ENCODE results near the gene PC. TPM values are rescaled to one million over a fixed set of nuclear protein-coding genes. Genes with fewer than 3 reads are reported as not detected.
A peak's percentile ranks its signal among the peaks of the same experiment; 100 is the strongest.

Gene PC
- total RNA-seq, 1 experiment from 2014 or later: 24.5 TPM

DNA sequence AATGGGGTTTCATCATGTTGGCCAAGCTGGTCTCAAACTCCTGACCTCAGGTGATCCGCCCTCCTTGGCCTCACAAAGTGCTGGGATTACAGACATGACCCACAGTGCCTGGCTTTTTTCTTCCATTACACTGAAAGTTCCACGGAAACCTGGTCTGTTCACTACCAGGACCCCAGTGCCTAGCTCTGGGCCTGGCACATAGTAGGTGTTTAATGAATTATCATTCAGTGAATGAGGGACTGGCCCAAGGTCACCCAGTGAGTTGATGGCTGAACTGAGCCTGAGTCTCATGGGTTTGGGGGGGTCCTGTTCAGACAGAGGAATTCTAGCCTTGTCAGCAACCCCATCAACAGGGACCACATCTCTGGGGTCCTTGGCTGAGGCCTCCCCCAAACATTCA is 20.0 kb upstream of the PC start:
- ChIA-PET CTCF (no interaction called here), POLR2A (ENCODE audit: unreplicated experiment) (no interaction called here)
- Histone ChIP-seq H3K9ac (ENCODE audit: low read length) (no peak overlapping the region), H2AFZ (ENCODE audit: low read length) (no peak overlapping the region), H3K4me3 (ENCODE audit: low read length) (no peak overlapping the region), H3K9me2 (replicated peaks; ENCODE audit: low read length) (no peaks in the 10 kb centered on the region), H3K36me3 (ENCODE audit: low read depth, low read length) (no peaks in the 10 kb centered on the region), H3F3A (ENCODE audit: low read length, unreplicated experiment) (no peaks in the 10 kb centered on the region), H3K27me3 (ENCODE audit: low read length) (no peaks in the 10 kb centered on the region), H4K20me1 (ENCODE audit: low read length) (no peaks in the 10 kb centered on the region), H3K27ac (ENCODE audit: low read length) (no peak overlapping the region), H3K9me3 (ENCODE audit: low read length) (no peaks in the 10 kb centered on the region; the same call in 1 of the 2 replicates), H3K4me2 (ENCODE audit: low read length) (no peak overlapping the region), H3K4me1 (ENCODE audit: insufficient read depth, low read length) (peaks cover 17% of the 10 kb centered on the region), H3K79me2 (ENCODE audit: low read length) (no peaks in the 10 kb centered on the region)
- no peak for DNase-seq
- TF ChIP-seq EZH2 (IDR thresholded peaks at IDR 0.05; ENCODE audit: low read length, unreplicated experiment): no peak
- no peak for TF ChIP-seq EZH2phosphoT487 (IDR thresholded peaks at IDR 0.05; ENCODE audit: borderline replicate concordance, low read length)
- intact Hi-C loops (cut with micrococcal nuclease): no loop called here
- ATAC-seq: no peak
- BruUV-seq (replicated peaks): no TSS peak

- H2AFZ ChIP-seq (ENCODE audit: low read length): no peak overlapping the region
- no peaks in the 10 kb centered on the region for H3K79me2 ChIP-seq (ENCODE audit: low read length)
- no peak overlapping the region for H3K4me2 ChIP-seq (ENCODE audit: low read length)
- H3K27ac ChIP-seq (ENCODE audit: low read length): no peak overlapping the region
- ATAC-seq (no peak), DNase-seq (no peak)
- H3K4me1 ChIP-seq (ENCODE audit: insufficient read depth, low read length): peaks cover 14% of the 10 kb centered on the region
- no peaks in the 10 kb centered on the region for H3K9me2 ChIP-seq (replicated peaks; ENCODE audit: low read length)
- no peaks in the 10 kb centered on the region for H3K36me3 ChIP-seq (ENCODE audit: low read depth, low read length)
- TF ChIP-seq EZH2phosphoT487 (IDR thresholded peaks at IDR 0.05; ENCODE audit: borderline replicate concordance, low read length) (no peak), EZH2 (IDR thresholded peaks at IDR 0.05; ENCODE audit: low read length, unreplicated experiment) (no peak), CTCF (conservative IDR thresholded peaks at IDR 0.05; ENCODE audit: low read depth, low read length) (no peak)
- intact Hi-C loops (cut with micrococcal nuclease): no loop called here
- H3F3A ChIP-seq (ENCODE audit: low read length, unreplicated experiment): no peaks in the 10 kb centered on the region
- H3K9me3 ChIP-seq (ENCODE audit: low read length): no peaks in the 10 kb centered on the region; the same call in 1 of the 2 replicates
- no peak overlapping the region for H3K4me3 ChIP-seq (ENCODE audit: low read length)
- no peaks in the 10 kb centered on the region for H4K20me1 ChIP-seq (ENCODE audit: low read length)
- CTCF ChIA-PET: no interaction called here
- no peaks in the 10 kb centered on the region for H3K27me3 ChIP-seq (ENCODE audit: low read length)
- H3K9ac ChIP-seq (ENCODE audit: low read length): no peak overlapping the region
- no TSS peak for BruUV-seq (replicated peaks)
- POLR2A ChIA-PET (ENCODE audit: unreplicated experiment): no interaction called here
Measured at GRCh38 chr11:66976925-66977324, 18.7 kb upstream of the PC start.

- Histone ChIP-seq H4K20me1 (ENCODE audit: low read length) (no peaks in the 10 kb centered on the region), H3F3A (ENCODE audit: low read length, unreplicated experiment) (no peaks in the 10 kb centered on the region), H3K36me3 (ENCODE audit: low read depth, low read length) (no peaks in the 10 kb centered on the region), H3K9me3 (ENCODE audit: low read length) (no peaks in the 10 kb centered on the region; the same call in 1 of the 2 replicates), H3K27ac (ENCODE audit: low read length) (no peak overlapping the region), H3K79me2 (ENCODE audit: low read length) (no peaks in the 10 kb centered on the region), H2AFZ (ENCODE audit: low read length) (no peak overlapping the region), H3K9ac (ENCODE audit: low read length) (no peak overlapping the region), H3K9me2 (replicated peaks; ENCODE audit: low read length) (no peaks in the 10 kb centered on the region), H3K4me3 (ENCODE audit: low read length) (no peak overlapping the region), H3K27me3 (ENCODE audit: low read length) (no peaks in the 10 kb centered on the region), H3K4me1 (ENCODE audit: insufficient read depth, low read length) (peaks cover 15% of the 10 kb centered on the region), H3K4me2 (ENCODE audit: low read length) (no peak overlapping the region)
- TF ChIP-seq EZH2phosphoT487 (IDR thresholded peaks at IDR 0.05; ENCODE audit: borderline replicate concordance, low read length) (no peak), CTCF (conservative IDR thresholded peaks at IDR 0.05; ENCODE audit: low read depth, low read length) (peak; percentile 96)
- ATAC-seq: peak; percentile 35
- ChIA-PET POLR2A (ENCODE audit: unreplicated experiment) (no interaction called here), CTCF (no interaction called here)
- intact Hi-C loops (cut with micrococcal nuclease): no loop called here
- no TSS peak for BruUV-seq (replicated peaks)
- DNase-seq: peak; percentile 55
Measured at GRCh38 chr11:66976028-66976467, 17.9 kb upstream of the PC start.

Measured in PC-3 (cell line).